NT2/D1 (cell line): ENCODE data around the gene TBXAS1.

Experiments used
- SUZ12 ChIP-seq: IDR thresholded peaks from 2 replicates; pipeline ENCODE4 v1.6.1; 2011; ENCODE audit not compliant: insufficient read length, insufficient read depth; ENCODE audit errors: extremely low read depth
- YY1 ChIP-seq: IDR thresholded peaks from 2 replicates; pipeline ENCODE4 v1.6.1; 2011; ENCODE audit not compliant: insufficient read length, insufficient read depth

- TF ChIP-seq SUZ12 (no peak), YY1 (no peak)
Observed at GRCh38 chr7:139850906-139851305, 21.8 kb downstream of the TBXAS1 start.
